ENCODE data around the gene SRL. TPM values are rescaled to one million over a fixed set of nuclear protein-coding genes. Genes with fewer than 3 reads are reported as not detected.

Gene SRL
- total RNA-seq, 4 donors from 2014 or later, result 0.35 to 1.7 (median 0.63) TPM

Other genes starting within 250 kb of the SRL start
- 10 to 100 TPM; 19.8 to 47.3 (median 44.0) TPM for gene ADCY9, start 125.6 kb downstream of the SRL start, total RNA-seq
- 10 to 100 TPM in 1 of 4 donors, 1 to 10 TPM in 3; 7.5 to 20.6 (median 8.9) TPM for gene TFAP4, start 30.9 kb upstream of the SRL start, total RNA-seq
- 1 to 10 TPM in 3 of 4 donors, under 1 TPM in 1; 0.35 to 3.3 (median 1.7) TPM for gene GLIS2, start 74.0 kb upstream of the SRL start, total RNA-seq
- 10 to 100 TPM; 18.2 to 61.4 (median 49.3) TPM for gene PAM16, start 109.2 kb upstream of the SRL start, total RNA-seq
- gene VASN, start 129.8 kb upstream of the SRL start, total RNA-seq, result 10 to 100 TPM in 2 of 4 donors, 1 to 10 TPM in 2; 2.1 to 18.2 (median 8.4) TPM
- 100 to 1,000 TPM in 2 of 4 donors, 10 to 100 TPM in 2; 73.4 to 219 (median 110) TPM for gene CORO7, start 174.5 kb upstream of the SRL start, total RNA-seq
- gene DNAJA3, start 183.8 kb upstream of the SRL start, total RNA-seq, result 10 to 100 TPM; 51.4 to 70.1 (median 54.0) TPM
- 10 to 100 TPM; 41.5 to 74.5 (median 58.1) TPM for gene NMRAL1, start 232.5 kb upstream of the SRL start, total RNA-seq
- gene HMOX2, start 234.3 kb upstream of the SRL start, total RNA-seq, result 10 to 100 TPM; 37.1 to 64.8 (median 61.1) TPM